ENCODE data around the gene KCNC1. TPM values are rescaled to one million over a fixed set of nuclear protein-coding genes. Genes with fewer than 3 reads are reported as not detected.

Gene KCNC1
- total and polyA plus RNA-seq, 2 of the 13 experiments (the other 11 are each of a cell fraction or from before 2014, with no cell fraction given): 0.01 to 0.04 TPM

DNA sequence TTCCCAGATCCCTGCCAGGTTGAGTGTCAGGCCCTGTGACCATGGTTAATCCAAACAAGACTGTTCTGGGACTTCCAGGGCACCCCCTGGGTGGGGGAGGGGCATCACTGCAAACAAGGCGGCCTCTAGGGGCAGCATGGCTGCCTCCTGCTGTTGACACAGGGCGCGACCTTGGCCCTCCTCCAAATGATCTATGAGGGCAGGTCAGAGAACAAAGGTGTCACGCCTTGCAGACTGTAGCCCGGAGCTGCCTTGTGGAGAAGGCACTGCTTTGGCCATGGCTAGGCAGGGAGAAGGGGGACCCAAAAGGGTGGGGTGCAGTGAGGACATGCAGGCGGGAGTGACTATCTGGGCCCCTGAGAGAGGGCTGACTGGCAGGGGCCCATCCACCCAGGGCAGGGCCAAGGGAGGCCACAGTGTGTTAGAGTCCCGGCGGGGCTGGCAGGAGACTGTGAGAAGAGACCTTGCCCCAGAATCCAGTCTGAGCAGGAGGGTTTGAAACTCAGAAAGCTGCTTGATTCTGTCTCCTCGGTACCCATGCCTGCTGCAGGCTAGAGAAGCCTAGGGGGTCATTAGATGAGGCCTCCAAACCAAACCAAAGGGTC is 35.6 kb downstream of the KCNC1 start (continued):
- TF ChIP-seq ZNF253 (CRISPR knock-in tag; IDR thresholded peaks at IDR 0.05; ENCODE audit: borderline replicate concordance): no peak
- peak; percentile 64 for TF ChIP-seq TBL1XR1 (IDR thresholded peaks at IDR 0.05; ENCODE audit: borderline replicate concordance, low read length, partially characterized antibody)
- no peak for TF ChIP-seq ELF4 (CRISPR knock-in tag; IDR thresholded peaks at IDR 0.05; ENCODE audit: borderline replicate concordance)
- TF ChIP-seq ZBTB25 (CRISPR knock-in tag; IDR thresholded peaks at IDR 0.05): peak; percentile 81; the same call in 1 of the 2 replicates
- peak; percentile 75; the same call in 1 of the 2 replicates for TF ChIP-seq SP4 (CRISPR knock-in tag; IDR thresholded peaks at IDR 0.05)
- TF ChIP-seq FOXK1 (CRISPR knock-in tag; IDR thresholded peaks at IDR 0.05; ENCODE audit: borderline replicate concordance, low read depth): peak; percentile 95

DNA sequence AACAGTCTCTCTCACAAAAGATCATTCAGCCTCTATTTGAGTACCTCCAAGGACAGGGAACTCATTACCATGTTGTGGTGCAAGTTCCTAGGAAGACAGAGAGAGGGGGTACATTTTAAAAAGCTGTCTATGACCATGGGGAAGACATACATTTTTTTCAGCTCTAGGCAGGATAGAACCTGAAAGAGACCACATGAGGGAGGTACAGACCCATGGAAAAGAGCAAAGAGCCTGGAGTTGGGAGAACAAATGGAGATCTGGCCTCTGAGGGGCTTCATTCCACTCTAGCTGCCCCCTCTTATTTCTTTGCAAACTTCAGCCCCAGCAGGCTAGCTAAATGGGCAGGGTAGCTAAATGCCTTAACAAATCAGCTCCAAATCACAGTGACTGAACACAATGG is 36.3 kb downstream of the KCNC1 start:
- Histone ChIP-seq H3K4me2 (ENCODE audit: low read depth, low read length) (peak overlapping the region; percentile 64; the same call in 1 of the 2 replicates), H3K27me3 (ENCODE audit: control insufficient read depth in 1 of 2, insufficient read depth in 2 of 2, low read length in 2 of 2) (peaks cover 0 to 4% of the 10 kb centered on the region in 2 experiments; a peak in 1 of 5 replicates), H3K9ac (ENCODE audit: insufficient read depth, low read depth, low read length) (no peak overlapping the region), H4K20me1 (ENCODE audit: insufficient read depth, low read length) (no peaks in the 10 kb centered on the region), H3K36me3 (replicated peaks in 1 of 2; ENCODE audit: control insufficient read depth in 1 of 2, insufficient read depth in 2 of 2, low read length in 2 of 2) (no peaks in the 10 kb centered on the region), H2AFZ (ENCODE audit: low read length) (no peak overlapping the region), H3K4me3 (replicated peaks in 1 of 3; ENCODE audit: insufficient read depth in 1 of 3, low read depth in 2 of 3, low read length in 3 of 3) (no peak overlapping the region), H3K4me1 (ENCODE audit: insufficient read depth, low read length) (peaks cover 49% of the 10 kb centered on the region), H3K79me2 (ENCODE audit: insufficient read depth, low read length) (no peaks in the 10 kb centered on the region), H3K27ac (ENCODE audit: extremely low read length, insufficient read depth, low read length) (no peak overlapping the region), H3K9me3 (ENCODE audit: low read length) (no peaks in the 10 kb centered on the region)
- peak; percentile 8 for FAIRE-seq
- intact Hi-C loops (cut with micrococcal nuclease; ENCODE audit: unreplicated experiment): loop anchor here (5.0 kb wide), 1 partner anchor 46 kb away; no protein-coding TSS in a partner anchor
- BruUV-seq (replicated peaks): no TSS peak
- DNase-seq (ENCODE audit: low spot score): no peak
- ChIA-PET CTCF (ENCODE audit: low intra/inter-chr PET ratio, low total read pairs) (interaction anchor here (1.3 kb wide), 1 partner anchor 11 kb away, joined by 3 read pairs; no protein-coding TSS in a partner anchor), POLR2A (interaction anchor here (1.3 kb wide), 1 partner anchor 216 kb away, joined by 3 read pairs; no protein-coding TSS in a partner anchor)
- TF ChIP-seq IKZF4 (CRISPR knock-in tag; IDR thresholded peaks at IDR 0.05; ENCODE audit: borderline replicate concordance, low read depth, not compliant biosample characterization) (no peak), TOPORS (CRISPR knock-in tag; IDR thresholded peaks at IDR 0.05) (no peak), STAG1 (CRISPR knock-in tag; IDR thresholded peaks at IDR 0.05) (peak; percentile 36), KLF13 (CRISPR knock-in tag; IDR thresholded peaks at IDR 0.05) (no peak), NFE2 (CRISPR knock-in tag; IDR thresholded peaks at IDR 0.05) (no peak), ZNF652 (CRISPR knock-in tag; IDR thresholded peaks at IDR 0.05; ENCODE audit: borderline replicate concordance, low read depth) (no peak)
- TF ChIP-seq, protein P1, sequence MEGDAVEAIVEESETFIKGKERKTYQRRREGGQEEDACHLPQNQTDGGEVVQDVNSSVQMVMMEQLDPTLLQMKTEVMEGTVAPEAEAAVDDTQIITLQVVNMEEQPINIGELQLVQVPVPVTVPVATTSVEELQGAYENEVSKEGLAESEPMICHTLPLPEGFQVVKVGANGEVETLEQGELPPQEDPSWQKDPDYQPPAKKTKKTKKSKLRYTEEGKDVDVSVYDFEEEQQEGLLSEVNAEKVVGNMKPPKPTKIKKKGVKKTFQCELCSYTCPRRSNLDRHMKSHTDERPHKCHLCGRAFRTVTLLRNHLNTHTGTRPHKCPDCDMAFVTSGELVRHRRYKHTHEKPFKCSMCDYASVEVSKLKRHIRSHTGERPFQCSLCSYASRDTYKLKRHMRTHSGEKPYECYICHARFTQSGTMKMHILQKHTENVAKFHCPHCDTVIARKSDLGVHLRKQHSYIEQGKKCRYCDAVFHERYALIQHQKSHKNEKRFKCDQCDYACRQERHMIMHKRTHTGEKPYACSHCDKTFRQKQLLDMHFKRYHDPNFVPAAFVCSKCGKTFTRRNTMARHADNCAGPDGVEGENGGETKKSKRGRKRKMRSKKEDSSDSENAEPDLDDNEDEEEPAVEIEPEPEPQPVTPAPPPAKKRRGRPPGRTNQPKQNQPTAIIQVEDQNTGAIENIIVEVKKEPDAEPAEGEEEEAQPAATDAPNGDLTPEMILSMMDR (CRISPR knock-in tag; IDR thresholded peaks at IDR 0.05): peak; percentile 61
- TF ChIP-seq, protein P2, sequence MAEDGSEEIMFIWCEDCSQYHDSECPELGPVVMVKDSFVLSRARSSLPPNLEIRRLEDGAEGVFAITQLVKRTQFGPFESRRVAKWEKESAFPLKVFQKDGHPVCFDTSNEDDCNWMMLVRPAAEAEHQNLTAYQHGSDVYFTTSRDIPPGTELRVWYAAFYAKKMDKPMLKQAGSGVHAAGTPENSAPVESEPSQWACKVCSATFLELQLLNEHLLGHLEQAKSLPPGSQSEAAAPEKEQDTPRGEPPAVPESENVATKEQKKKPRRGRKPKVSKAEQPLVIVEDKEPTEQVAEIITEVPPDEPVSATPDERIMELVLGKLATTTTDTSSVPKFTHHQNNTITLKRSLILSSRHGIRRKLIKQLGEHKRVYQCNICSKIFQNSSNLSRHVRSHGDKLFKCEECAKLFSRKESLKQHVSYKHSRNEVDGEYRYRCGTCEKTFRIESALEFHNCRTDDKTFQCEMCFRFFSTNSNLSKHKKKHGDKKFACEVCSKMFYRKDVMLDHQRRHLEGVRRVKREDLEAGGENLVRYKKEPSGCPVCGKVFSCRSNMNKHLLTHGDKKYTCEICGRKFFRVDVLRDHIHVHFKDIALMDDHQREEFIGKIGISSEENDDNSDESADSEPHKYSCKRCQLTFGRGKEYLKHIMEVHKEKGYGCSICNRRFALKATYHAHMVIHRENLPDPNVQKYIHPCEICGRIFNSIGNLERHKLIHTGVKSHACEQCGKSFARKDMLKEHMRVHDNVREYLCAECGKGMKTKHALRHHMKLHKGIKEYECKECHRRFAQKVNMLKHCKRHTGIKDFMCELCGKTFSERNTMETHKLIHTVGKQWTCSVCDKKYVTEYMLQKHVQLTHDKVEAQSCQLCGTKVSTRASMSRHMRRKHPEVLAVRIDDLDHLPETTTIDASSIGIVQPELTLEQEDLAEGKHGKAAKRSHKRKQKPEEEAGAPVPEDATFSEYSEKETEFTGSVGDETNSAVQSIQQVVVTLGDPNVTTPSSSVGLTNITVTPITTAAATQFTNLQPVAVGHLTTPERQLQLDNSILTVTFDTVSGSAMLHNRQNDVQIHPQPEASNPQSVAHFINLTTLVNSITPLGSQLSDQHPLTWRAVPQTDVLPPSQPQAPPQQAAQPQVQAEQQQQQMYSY (CRISPR knock-in tag; IDR thresholded peaks at IDR 0.05): no peak
- in situ Hi-C loops (cut with HindIII; ENCODE audit: extremely low pct_ligation_motif_present, low pct_unique_long_range_greater_than_20kb): no loop called here
- ATAC-seq: peak; percentile 13; the same call in 1 of the 3 replicates

All from HepG2 (cell line).